H1 (cell line): ENCODE measurements around the gene AK5.

Source experiments
- CREB1 ChIP-seq: IDR thresholded peaks from 2 replicates; pipeline ENCODE4 v1.6.1; 2012; ENCODE audit warnings: inconsistent platforms
- EZH2 ChIP-seq: fragments of 200-600 bp; sonication (generic); IDR thresholded peaks from 2 replicates; pipeline ENCODE4 v1.7.1; 2012; ENCODE audit warnings: low read depth, mild to moderate bottlenecking, moderate library complexity, low read length, inconsistent platforms; ENCODE audit not compliant: severe bottlenecking
- TF ChIP-seq, protein P1 (sequence below), 3 experiments: IDR thresholded peaks; 1 replicate in 2 of 3; 2 replicates in 1 of 3; pipeline versions ENCODE4 v1.5.1 to v1.6.1; 2011; ENCODE audit warnings: low read length in 3 of 3, mild to moderate bottlenecking in 3 of 3, inconsistent platforms in 2 of 3, low read depth in 1 of 3, moderate library complexity in 1 of 3; ENCODE audit not compliant: insufficient read depth in 1 of 3; ENCODE audit errors: control extremely low read depth in 1 of 3

DNA sequence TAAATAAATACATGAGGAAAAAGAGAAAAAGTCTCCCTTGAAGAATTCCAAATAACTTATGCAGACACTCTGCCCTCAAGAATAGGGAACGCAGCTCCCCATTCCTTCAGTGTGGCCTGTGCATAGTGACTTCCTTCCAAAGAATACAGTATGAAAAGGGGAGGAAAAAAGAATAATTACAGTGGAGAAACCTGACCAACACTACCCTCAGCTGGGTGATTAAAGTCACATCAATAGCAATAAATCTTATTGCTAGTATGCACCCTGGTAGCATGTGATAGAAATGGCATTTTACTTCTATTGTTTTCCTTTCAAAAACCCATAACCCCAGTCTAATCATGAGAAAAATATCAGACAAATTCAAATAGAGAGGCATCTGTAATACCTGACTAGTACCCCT lies 315.5 kb downstream of the AK5 start:
- TF ChIP-seq EZH2 (no peak), CREB1 (no peak)
- TF ChIP-seq, protein P1, sequence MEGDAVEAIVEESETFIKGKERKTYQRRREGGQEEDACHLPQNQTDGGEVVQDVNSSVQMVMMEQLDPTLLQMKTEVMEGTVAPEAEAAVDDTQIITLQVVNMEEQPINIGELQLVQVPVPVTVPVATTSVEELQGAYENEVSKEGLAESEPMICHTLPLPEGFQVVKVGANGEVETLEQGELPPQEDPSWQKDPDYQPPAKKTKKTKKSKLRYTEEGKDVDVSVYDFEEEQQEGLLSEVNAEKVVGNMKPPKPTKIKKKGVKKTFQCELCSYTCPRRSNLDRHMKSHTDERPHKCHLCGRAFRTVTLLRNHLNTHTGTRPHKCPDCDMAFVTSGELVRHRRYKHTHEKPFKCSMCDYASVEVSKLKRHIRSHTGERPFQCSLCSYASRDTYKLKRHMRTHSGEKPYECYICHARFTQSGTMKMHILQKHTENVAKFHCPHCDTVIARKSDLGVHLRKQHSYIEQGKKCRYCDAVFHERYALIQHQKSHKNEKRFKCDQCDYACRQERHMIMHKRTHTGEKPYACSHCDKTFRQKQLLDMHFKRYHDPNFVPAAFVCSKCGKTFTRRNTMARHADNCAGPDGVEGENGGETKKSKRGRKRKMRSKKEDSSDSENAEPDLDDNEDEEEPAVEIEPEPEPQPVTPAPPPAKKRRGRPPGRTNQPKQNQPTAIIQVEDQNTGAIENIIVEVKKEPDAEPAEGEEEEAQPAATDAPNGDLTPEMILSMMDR (IDR thresholded peaks at IDR 0.05; ENCODE audit: control extremely low read depth in 1 of 3, insufficient read depth in 1 of 3, low read depth in 1 of 3, low read length in 3 of 3), result no peak
